NCI-H524 treated with DMSO at 0.1 percent for 48 hours (cell line): ENCODE data around the gene F10.

Source experiments
- DNase-seq: peaks from one replicate; lab custom pipeline; 2025; lab: John Stamatoyannopoulos, UW

The F10 gene

GRCh38 chr13:113116871-113117271 is 5.7 kb upstream of the F10 start:
- no peak for DNase-seq

- no peak for DNase-seq
These were observed 5.2 kb upstream of the F10 start for GRCh38 chr13:113117335-113117872.

GRCh38 chr13:113117911-113118260 is 4.7 kb upstream of the F10 start:
- no peak for DNase-seq

- no peak for DNase-seq
These were observed 4.2 kb upstream of the F10 start for GRCh38 chr13:113118261-113119021.

GRCh38 chr13:113119166-113119821 is 3.3 kb upstream of the F10 start:
- DNase-seq, result no peak

- DNase-seq, result no peak
These were observed 2.8 kb upstream of the F10 start for GRCh38 chr13:113119822-113120189.

- no peak for DNase-seq
These were observed 2.1 kb upstream of the F10 start for GRCh38 chr13:113120300-113121182.

- DNase-seq, result no peak
These were observed 1.2 kb upstream of the F10 start for GRCh38 chr13:113121183-113121927.

GRCh38 chr13:113121928-113122471 is 599 bp upstream of the F10 start:
- DNase-seq, result no peak

GRCh38 chr13:113123226-113124201 is 915 bp downstream of the F10 start:
- DNase-seq, result no peak

GRCh38 chr13:113124211-113124970 is 1.8 kb downstream of the F10 start:
- no peak for DNase-seq

- no peak for DNase-seq
These were observed 3.1 kb downstream of the F10 start for GRCh38 chr13:113125506-113126264.

GRCh38 chr13:113126265-113127150 is 3.9 kb downstream of the F10 start:
- no peak for DNase-seq

GRCh38 chr13:113129480-113129879 is 6.9 kb downstream of the F10 start:
- DNase-seq, result no peak

GRCh38 chr13:113129921-113130750 is 7.5 kb downstream of the F10 start:
- no peak for DNase-seq

- DNase-seq, result no peak
These were observed 12.7 kb downstream of the F10 start for GRCh38 chr13:113135281-113135760.
